ENCODE data around the gene STARD3. TPM values are rescaled to one million over a fixed set of nuclear protein-coding genes. Genes with fewer than 3 reads are reported as not detected.

STARD3 gene
- total and polyA plus RNA-seq, 2 of the 13 experiments (the other 11 are each of a cell fraction or from before 2014, with no cell fraction given): 34.6 to 100 TPM

DNA sequence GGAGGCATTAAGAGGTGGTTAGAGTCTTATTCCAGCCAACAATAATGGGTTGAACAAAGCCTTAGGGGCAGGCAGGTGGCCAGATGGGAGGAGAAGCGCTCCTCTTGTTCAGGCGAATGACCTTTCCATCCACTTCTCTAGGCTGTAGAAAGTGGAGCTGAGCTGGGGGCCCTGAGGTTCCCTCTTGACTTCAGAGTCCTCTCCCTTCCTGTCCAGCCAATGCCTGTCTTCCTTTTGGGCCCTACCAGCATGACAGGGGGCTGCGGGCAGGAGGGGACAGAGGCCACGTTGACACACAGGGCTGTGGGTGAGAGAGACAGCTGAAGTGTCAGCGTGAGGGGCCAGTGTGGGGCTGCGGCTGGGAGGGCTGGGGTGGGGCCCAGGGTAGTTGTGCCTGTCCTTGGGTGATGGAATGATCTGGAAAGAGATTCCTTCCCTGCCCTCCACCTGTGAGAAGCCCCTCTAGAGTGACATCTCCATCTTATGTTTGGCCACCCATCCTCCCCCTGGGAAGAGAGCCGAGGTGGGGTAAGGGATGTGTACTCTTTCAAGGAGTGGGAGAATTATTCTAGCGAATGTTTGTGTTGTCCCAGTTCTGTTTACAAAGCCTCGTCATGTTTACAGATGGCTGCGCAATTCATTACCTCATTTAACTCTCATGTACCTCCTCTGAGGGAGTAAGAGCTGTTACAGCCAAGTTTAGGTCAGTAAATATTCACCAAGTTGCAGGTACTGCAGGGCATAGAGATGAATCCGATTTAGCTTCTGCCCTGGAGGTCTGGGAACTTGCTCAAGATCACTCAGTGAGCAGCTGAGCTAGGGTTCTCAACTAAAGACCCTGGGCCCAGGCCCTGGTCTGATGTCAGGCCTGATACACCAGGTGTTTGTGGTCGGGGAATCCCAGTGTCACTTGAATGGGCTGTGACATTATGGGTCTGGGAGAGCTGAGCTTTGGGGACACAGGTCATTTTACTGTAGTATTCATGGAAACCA is 66.3 kb downstream of the STARD3 start (continued):
- TF ChIP-seq, protein P1, sequence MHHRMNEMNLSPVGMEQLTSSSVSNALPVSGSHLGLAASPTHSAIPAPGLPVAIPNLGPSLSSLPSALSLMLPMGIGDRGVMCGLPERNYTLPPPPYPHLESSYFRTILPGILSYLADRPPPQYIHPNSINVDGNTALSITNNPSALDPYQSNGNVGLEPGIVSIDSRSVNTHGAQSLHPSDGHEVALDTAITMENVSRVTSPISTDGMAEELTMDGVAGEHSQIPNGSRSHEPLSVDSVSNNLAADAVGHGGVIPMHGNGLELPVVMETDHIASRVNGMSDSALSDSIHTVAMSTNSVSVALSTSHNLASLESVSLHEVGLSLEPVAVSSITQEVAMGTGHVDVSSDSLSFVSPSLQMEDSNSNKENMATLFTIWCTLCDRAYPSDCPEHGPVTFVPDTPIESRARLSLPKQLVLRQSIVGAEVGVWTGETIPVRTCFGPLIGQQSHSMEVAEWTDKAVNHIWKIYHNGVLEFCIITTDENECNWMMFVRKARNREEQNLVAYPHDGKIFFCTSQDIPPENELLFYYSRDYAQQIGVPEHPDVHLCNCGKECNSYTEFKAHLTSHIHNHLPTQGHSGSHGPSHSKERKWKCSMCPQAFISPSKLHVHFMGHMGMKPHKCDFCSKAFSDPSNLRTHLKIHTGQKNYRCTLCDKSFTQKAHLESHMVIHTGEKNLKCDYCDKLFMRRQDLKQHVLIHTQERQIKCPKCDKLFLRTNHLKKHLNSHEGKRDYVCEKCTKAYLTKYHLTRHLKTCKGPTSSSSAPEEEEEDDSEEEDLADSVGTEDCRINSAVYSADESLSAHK (CRISPR knock-in tag; IDR thresholded peaks at IDR 0.05; ENCODE audit: borderline replicate concordance): no peak
- TF ChIP-seq, protein P2, sequence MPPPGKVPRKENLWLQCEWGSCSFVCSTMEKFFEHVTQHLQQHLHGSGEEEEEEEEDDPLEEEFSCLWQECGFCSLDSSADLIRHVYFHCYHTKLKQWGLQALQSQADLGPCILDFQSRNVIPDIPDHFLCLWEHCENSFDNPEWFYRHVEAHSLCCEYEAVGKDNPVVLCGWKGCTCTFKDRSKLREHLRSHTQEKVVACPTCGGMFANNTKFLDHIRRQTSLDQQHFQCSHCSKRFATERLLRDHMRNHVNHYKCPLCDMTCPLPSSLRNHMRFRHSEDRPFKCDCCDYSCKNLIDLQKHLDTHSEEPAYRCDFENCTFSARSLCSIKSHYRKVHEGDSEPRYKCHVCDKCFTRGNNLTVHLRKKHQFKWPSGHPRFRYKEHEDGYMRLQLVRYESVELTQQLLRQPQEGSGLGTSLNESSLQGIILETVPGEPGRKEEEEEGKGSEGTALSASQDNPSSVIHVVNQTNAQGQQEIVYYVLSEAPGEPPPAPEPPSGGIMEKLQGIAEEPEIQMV (CRISPR knock-in tag; IDR thresholded peaks at IDR 0.05; ENCODE audit: low read depth): peak; percentile 77
- TF ChIP-seq ZNF496 (CRISPR knock-in tag; IDR thresholded peaks at IDR 0.05; ENCODE audit: insufficient replicate concordance) (no peak), JUNB (CRISPR knock-in tag; IDR thresholded peaks at IDR 0.05; ENCODE audit: borderline replicate concordance) (peak; percentile 35; the same call in 1 of the 2 replicates), SAFB2 (CRISPR knock-in tag; IDR thresholded peaks at IDR 0.05; ENCODE audit: borderline replicate concordance, low read depth) (peak; percentile 65; the same call in 1 of the 2 replicates), POLR2A (IDR thresholded peaks at IDR 0.05; ENCODE audit: insufficient read depth in 1 of 2, low read depth in 2 of 2, low read length in 2 of 2) (peak; percentile 47 to 54; a peak in 3 of 4 replicates), SMC3 (IDR thresholded peaks at IDR 0.05; ENCODE audit: low read length) (peak; percentile 12; the same call in 1 of the 2 replicates), HOXA3 (CRISPR knock-in tag; IDR thresholded peaks at IDR 0.05) (peak; percentile 43; the same call in 1 of the 2 replicates), YEATS2 (CRISPR knock-in tag; IDR thresholded peaks at IDR 0.05; ENCODE audit: borderline replicate concordance) (no peak; the same call in 1 of the 2 replicates), HNF4G (IDR thresholded peaks at IDR 0.05; ENCODE audit: borderline replicate concordance, low read depth, low read length) (peak; percentile 44), HNF4G (CRISPR knock-in tag; IDR thresholded peaks at IDR 0.05; ENCODE audit: borderline replicate concordance, low read depth) (no peak), NRL (CRISPR knock-in tag; IDR thresholded peaks at IDR 0.05; ENCODE audit: borderline replicate concordance) (peak; percentile 54; the same call in 1 of the 2 replicates), YY1 (IDR thresholded peaks at IDR 0.05; ENCODE audit: insufficient read depth, insufficient replicate concordance, low read depth, low read length) (no peak), POLR2AphosphoS2 (IDR thresholded peaks at IDR 0.05; ENCODE audit: low read depth, low read length) (no peak), CHD2 (IDR thresholded peaks at IDR 0.05; ENCODE audit: low read depth, low read length) (0 out of 2 replicates have a peak, but pooled peaks have one; percentile 21)
- TF ChIP-seq, protein P3, sequence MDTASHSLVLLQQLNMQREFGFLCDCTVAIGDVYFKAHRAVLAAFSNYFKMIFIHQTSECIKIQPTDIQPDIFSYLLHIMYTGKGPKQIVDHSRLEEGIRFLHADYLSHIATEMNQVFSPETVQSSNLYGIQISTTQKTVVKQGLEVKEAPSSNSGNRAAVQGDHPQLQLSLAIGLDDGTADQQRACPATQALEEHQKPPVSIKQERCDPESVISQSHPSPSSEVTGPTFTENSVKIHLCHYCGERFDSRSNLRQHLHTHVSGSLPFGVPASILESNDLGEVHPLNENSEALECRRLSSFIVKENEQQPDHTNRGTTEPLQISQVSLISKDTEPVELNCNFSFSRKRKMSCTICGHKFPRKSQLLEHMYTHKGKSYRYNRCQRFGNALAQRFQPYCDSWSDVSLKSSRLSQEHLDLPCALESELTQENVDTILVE (CRISPR knock-in tag; IDR thresholded peaks at IDR 0.05): no peak
- TF ChIP-seq, protein P4, sequence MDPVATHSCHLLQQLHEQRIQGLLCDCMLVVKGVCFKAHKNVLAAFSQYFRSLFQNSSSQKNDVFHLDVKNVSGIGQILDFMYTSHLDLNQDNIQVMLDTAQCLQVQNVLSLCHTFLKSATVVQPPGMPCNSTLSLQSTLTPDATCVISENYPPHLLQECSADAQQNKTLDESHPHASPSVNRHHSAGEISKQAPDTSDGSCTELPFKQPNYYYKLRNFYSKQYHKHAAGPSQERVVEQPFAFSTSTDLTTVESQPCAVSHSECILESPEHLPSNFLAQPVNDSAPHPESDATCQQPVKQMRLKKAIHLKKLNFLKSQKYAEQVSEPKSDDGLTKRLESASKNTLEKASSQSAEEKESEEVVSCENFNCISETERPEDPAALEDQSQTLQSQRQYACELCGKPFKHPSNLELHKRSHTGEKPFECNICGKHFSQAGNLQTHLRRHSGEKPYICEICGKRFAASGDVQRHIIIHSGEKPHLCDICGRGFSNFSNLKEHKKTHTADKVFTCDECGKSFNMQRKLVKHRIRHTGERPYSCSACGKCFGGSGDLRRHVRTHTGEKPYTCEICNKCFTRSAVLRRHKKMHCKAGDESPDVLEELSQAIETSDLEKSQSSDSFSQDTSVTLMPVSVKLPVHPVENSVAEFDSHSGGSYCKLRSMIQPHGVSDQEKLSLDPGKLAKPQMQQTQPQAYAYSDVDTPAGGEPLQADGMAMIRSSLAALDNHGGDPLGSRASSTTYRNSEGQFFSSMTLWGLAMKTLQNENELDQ (CRISPR knock-in tag; IDR thresholded peaks at IDR 0.05; ENCODE audit: borderline replicate concordance): no peak
- TF ChIP-seq, protein P5, sequence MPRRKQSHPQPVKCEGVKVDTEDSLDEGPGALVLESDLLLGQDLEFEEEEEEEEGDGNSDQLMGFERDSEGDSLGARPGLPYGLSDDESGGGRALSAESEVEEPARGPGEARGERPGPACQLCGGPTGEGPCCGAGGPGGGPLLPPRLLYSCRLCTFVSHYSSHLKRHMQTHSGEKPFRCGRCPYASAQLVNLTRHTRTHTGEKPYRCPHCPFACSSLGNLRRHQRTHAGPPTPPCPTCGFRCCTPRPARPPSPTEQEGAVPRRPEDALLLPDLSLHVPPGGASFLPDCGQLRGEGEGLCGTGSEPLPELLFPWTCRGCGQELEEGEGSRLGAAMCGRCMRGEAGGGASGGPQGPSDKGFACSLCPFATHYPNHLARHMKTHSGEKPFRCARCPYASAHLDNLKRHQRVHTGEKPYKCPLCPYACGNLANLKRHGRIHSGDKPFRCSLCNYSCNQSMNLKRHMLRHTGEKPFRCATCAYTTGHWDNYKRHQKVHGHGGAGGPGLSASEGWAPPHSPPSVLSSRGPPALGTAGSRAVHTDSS (CRISPR knock-in tag; conservative IDR thresholded peaks at IDR 0.05): no peak

All from HepG2 (cell line).